ENCODE measurements around the gene ARL8A.

ARL8A gene

GRCh38 chr1:202123336-202123813, 21.2 kb downstream of the ARL8A start:
- Histone ChIP-seq H2AFZ (ENCODE audit: low read length) (no peak overlapping the region), H3K9ac (ENCODE audit: low read length) (no peak overlapping the region), H3K79me2 (ENCODE audit: low read length) (no peaks in the 10 kb centered on the region), H3K9me2 (replicated peaks; ENCODE audit: insufficient read depth, low read length) (no peaks in the 10 kb centered on the region), H3K4me3 (ENCODE audit: low read length) (no peak overlapping the region), H4K20me1 (ENCODE audit: insufficient read depth, low read length) (no peaks in the 10 kb centered on the region), H3K27me3 (replicated peaks; ENCODE audit: insufficient read depth, low read length) (peaks cover 29% of the 10 kb centered on the region), H3K9me3 (replicated peaks; ENCODE audit: insufficient read depth, low read length) (no peaks in the 10 kb centered on the region), H3K27ac (ENCODE audit: low read length) (no peak overlapping the region), H3F3A (ENCODE audit: insufficient read depth, low read length) (no peaks in the 10 kb centered on the region), H3K4me2 (ENCODE audit: low read depth, low read length) (no peak overlapping the region), H3K36me3 (replicated peaks; ENCODE audit: insufficient read depth, low read length) (no peaks in the 10 kb centered on the region), H3K4me1 (ENCODE audit: low read length) (no peaks in the 10 kb centered on the region)
- DNase-seq, result no peak
- TF ChIP-seq EZH2 (optimal IDR thresholded peaks at IDR 0.05; ENCODE audit: low read depth, low read length), result no peak
- TF ChIP-seq, protein P1, sequence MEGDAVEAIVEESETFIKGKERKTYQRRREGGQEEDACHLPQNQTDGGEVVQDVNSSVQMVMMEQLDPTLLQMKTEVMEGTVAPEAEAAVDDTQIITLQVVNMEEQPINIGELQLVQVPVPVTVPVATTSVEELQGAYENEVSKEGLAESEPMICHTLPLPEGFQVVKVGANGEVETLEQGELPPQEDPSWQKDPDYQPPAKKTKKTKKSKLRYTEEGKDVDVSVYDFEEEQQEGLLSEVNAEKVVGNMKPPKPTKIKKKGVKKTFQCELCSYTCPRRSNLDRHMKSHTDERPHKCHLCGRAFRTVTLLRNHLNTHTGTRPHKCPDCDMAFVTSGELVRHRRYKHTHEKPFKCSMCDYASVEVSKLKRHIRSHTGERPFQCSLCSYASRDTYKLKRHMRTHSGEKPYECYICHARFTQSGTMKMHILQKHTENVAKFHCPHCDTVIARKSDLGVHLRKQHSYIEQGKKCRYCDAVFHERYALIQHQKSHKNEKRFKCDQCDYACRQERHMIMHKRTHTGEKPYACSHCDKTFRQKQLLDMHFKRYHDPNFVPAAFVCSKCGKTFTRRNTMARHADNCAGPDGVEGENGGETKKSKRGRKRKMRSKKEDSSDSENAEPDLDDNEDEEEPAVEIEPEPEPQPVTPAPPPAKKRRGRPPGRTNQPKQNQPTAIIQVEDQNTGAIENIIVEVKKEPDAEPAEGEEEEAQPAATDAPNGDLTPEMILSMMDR (IDR thresholded peaks at IDR 0.05; ENCODE audit: low read length), result no peak
- TF ChIP-seq EZH2phosphoT487 (IDR thresholded peaks at IDR 0.05; ENCODE audit: low read length), result no peak

DNA sequence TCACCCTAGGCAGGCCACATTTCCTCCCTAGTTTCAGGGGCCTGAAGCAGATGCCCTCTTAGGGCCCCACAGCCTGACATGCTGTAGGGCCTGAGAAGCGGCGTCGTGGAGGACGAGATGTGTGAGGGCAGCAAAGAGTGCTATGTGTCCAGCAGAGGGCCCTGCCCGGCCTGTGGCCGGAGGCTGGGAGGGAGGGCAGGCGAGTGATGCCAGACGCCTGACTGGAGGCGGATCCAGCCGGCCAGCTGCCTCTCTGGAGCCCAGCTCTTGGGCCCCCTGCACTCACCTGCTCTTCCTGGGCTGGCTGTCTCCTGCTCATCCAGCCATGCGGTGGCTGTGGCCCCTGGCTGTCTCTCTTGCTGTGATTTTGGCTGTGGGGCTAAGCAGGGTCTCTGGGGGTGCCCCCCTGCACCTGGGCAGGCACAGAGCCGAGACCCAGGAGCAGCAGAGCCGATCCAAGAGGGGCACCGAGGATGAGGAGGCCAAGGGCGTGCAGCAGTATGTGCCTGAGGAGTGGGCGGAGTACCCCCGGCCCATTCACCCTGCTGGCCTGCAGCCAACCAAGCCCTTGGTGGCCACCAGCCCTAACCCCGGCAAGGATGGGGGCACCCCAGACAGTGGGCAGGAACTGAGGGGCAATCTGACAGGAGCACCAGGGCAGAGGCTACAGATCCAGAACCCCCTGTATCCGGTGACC, 21.8 kb downstream of the ARL8A start, which contains the start of gene GPR37L1:
Gene GPR37L1 (plus strand): TSS at position 279 of the 697 bp plus-strand sequence. CDS start 47 bp downstream, at position 326.
- Histone ChIP-seq H3K27me3 (replicated peaks; ENCODE audit: insufficient read depth, low read length) (peaks cover 29% of the 10 kb centered on the region), H3K9ac (ENCODE audit: low read length) (no peak within 1 kb of the TSS), H2AFZ (ENCODE audit: low read length) (no peak within 1 kb of the TSS), H3K4me1 (ENCODE audit: low read length) (no peaks in the 10 kb centered on the region), H3F3A (ENCODE audit: insufficient read depth, low read length) (no peaks in the 10 kb centered on the region), H3K4me3 (ENCODE audit: low read length) (no peak within 1 kb of the TSS), H3K9me3 (replicated peaks; ENCODE audit: insufficient read depth, low read length) (no peaks in the 10 kb centered on the region), H3K36me3 (replicated peaks; ENCODE audit: insufficient read depth, low read length) (no peaks in the 10 kb centered on the region), H3K9me2 (replicated peaks; ENCODE audit: insufficient read depth, low read length) (no peaks in the 10 kb centered on the region), H3K79me2 (ENCODE audit: low read length) (no peaks in the 10 kb centered on the region), H3K27ac (ENCODE audit: low read length) (no peak within 1 kb of the TSS), H3K4me2 (ENCODE audit: low read depth, low read length) (no peak within 1 kb of the TSS), H4K20me1 (ENCODE audit: insufficient read depth, low read length) (no peaks in the 10 kb centered on the region)
- TF ChIP-seq, protein P1 (IDR thresholded peaks at IDR 0.05; ENCODE audit: low read length), result no peak
- TF ChIP-seq EZH2phosphoT487 (IDR thresholded peaks at IDR 0.05; ENCODE audit: low read length) (no peak), EZH2 (optimal IDR thresholded peaks at IDR 0.05; ENCODE audit: low read depth, low read length) (no peak)
- no peak for DNase-seq

- H3K9me2 ChIP-seq (replicated peaks; ENCODE audit: insufficient read depth, low read length), result no peaks in the 10 kb centered on the region
- H3K9me3 ChIP-seq (replicated peaks; ENCODE audit: insufficient read depth, low read length), result no peaks in the 10 kb centered on the region
- no peaks in the 10 kb centered on the region for H3K4me1 ChIP-seq (ENCODE audit: low read length)
- no peak overlapping the region for H3K27ac ChIP-seq (ENCODE audit: low read length)
- H2AFZ ChIP-seq (ENCODE audit: low read length), result 0 out of 2 replicates have a peak overlapping the region, but pooled peaks have one; percentile 16
- DNase-seq, result no peak
- no peaks in the 10 kb centered on the region for H3K36me3 ChIP-seq (replicated peaks; ENCODE audit: insufficient read depth, low read length)
- no peak overlapping the region for H3K9ac ChIP-seq (ENCODE audit: low read length)
- H3K4me2 ChIP-seq (ENCODE audit: low read depth, low read length), result no peak overlapping the region
- H3K79me2 ChIP-seq (ENCODE audit: low read length), result no peaks in the 10 kb centered on the region
- H3K27me3 ChIP-seq (replicated peaks; ENCODE audit: insufficient read depth, low read length), result peaks cover 29% of the 10 kb centered on the region
- no peak for TF ChIP-seq EZH2phosphoT487 (IDR thresholded peaks at IDR 0.05; ENCODE audit: low read length)
- no peak for TF ChIP-seq EZH2 (optimal IDR thresholded peaks at IDR 0.05; ENCODE audit: low read depth, low read length)
- TF ChIP-seq, protein P1 (IDR thresholded peaks at IDR 0.05; ENCODE audit: low read length), result no peak
- no peaks in the 10 kb centered on the region for H3F3A ChIP-seq (ENCODE audit: insufficient read depth, low read length)
- H4K20me1 ChIP-seq (ENCODE audit: insufficient read depth, low read length), result no peaks in the 10 kb centered on the region
- no peak overlapping the region for H3K4me3 ChIP-seq (ENCODE audit: low read length)
Measured at GRCh38 chr1:202121006-202121405, 23.5 kb downstream of the ARL8A start.
